HEK293 (cell line): ENCODE data around the gene EML4.
A peak's percentile ranks its signal among the peaks of the same experiment; 100 is the strongest.

Source experiments
- CTCF ChIP-seq: fragments of 450-650 bp; formaldehyde crosslinking; IDR thresholded peaks from 2 replicates; pipeline ENCODE4 v1.5.1; 2016; ENCODE audit warnings: missing biosample characterization, missing genetic modification characterization
- EGR2 ChIP-seq: fragments of 450-650 bp; formaldehyde crosslinking; IDR thresholded peaks from 2 replicates; pipeline ENCODE4 v1.5.1; 2016; ENCODE audit warnings: low read depth, missing biosample characterization, missing genetic modification characterization
- ELK4 ChIP-seq: IDR thresholded peaks from 2 replicates; pipeline ENCODE4 v1.6.1; 2011; ENCODE audit warnings: mild to moderate bottlenecking, low read depth, low read length, borderline replicate concordance
- GFI1B ChIP-seq: fragments of 450-650 bp; formaldehyde crosslinking; IDR thresholded peaks from 2 replicates; pipeline ENCODE4 v1.5.1; 2016; ENCODE audit warnings: missing biosample characterization, missing genetic modification characterization
- KLF7 ChIP-seq: fragments of 450-650 bp; formaldehyde crosslinking; IDR thresholded peaks from 2 replicates; pipeline ENCODE4 v1.5.1; 2016; ENCODE audit warnings: missing biosample characterization, missing genetic modification characterization, borderline replicate concordance
- KLF8 ChIP-seq: fragments of 450-650 bp; formaldehyde crosslinking; IDR thresholded peaks from 2 replicates; pipeline ENCODE4 v1.5.1; 2016; ENCODE audit warnings: missing biosample characterization, missing genetic modification characterization
- PRDM4 ChIP-seq: fragments of 450-650 bp; formaldehyde crosslinking; IDR thresholded peaks from 2 replicates; pipeline ENCODE4 v1.5.1; 2017; ENCODE audit warnings: missing biosample characterization, missing genetic modification characterization
- REST ChIP-seq: fragments of 450-650 bp; formaldehyde crosslinking; IDR thresholded peaks from 2 replicates; pipeline ENCODE4 v1.5.1; 2016; ENCODE audit warnings: missing biosample characterization, missing genetic modification characterization
- SP2 ChIP-seq: fragments of 450-650 bp; formaldehyde crosslinking; IDR thresholded peaks from 2 replicates; pipeline ENCODE4 v1.5.1; 2016; ENCODE audit warnings: missing biosample characterization, missing genetic modification characterization
- ZBTB26 ChIP-seq: fragments of 450-650 bp; formaldehyde crosslinking; optimal IDR thresholded peaks from 2 replicates; pipeline ENCODE3; 2016; ENCODE audit warnings: missing biosample characterization, mild to moderate bottlenecking, missing genetic modification characterization
- ZBTB48 ChIP-seq: fragments of 450-650 bp; formaldehyde crosslinking; IDR thresholded peaks from 2 replicates; pipeline ENCODE4 v1.5.1; 2016; ENCODE audit warnings: missing biosample characterization, missing genetic modification characterization
- ZBTB6 ChIP-seq: fragments of 450-650 bp; formaldehyde crosslinking; IDR thresholded peaks from 2 replicates; pipeline ENCODE4 v1.5.1; 2017; ENCODE audit warnings: missing biosample characterization, missing genetic modification characterization
- ZFP37 ChIP-seq: fragments of 450-650 bp; formaldehyde crosslinking; IDR thresholded peaks from 2 replicates; pipeline ENCODE4 v1.5.1; 2016; ENCODE audit warnings: missing biosample characterization, missing genetic modification characterization
- ZNF132 ChIP-seq: fragments of 450-650 bp; formaldehyde crosslinking; IDR thresholded peaks from 2 replicates; pipeline ENCODE4 v1.5.1; 2017; ENCODE audit warnings: missing biosample characterization, missing genetic modification characterization, borderline replicate concordance
- ZNF146 ChIP-seq: fragments of 450-650 bp; formaldehyde crosslinking; IDR thresholded peaks from 2 replicates; pipeline ENCODE4 v1.5.1; 2016; ENCODE audit warnings: missing biosample characterization, missing genetic modification characterization
- ZNF155 ChIP-seq: fragments of 450-650 bp; formaldehyde crosslinking; IDR thresholded peaks from 2 replicates; pipeline ENCODE4 v1.5.1; 2016; ENCODE audit warnings: missing biosample characterization, missing genetic modification characterization
- ZNF223 ChIP-seq: fragments of 450-650 bp; formaldehyde crosslinking; IDR thresholded peaks from 2 replicates; pipeline ENCODE4 v1.5.1; 2016; ENCODE audit warnings: missing biosample characterization, missing genetic modification characterization
- ZNF248 ChIP-seq: fragments of 450-650 bp; formaldehyde crosslinking; IDR thresholded peaks from 2 replicates; pipeline ENCODE4 v1.5.1; 2017; ENCODE audit warnings: missing biosample characterization, missing genetic modification characterization
- ZNF26 ChIP-seq: fragments of 450-650 bp; formaldehyde crosslinking; IDR thresholded peaks from 2 replicates; pipeline ENCODE4 v1.5.1; 2016; ENCODE audit warnings: missing biosample characterization, missing genetic modification characterization
- ZNF362 ChIP-seq: fragments of 450-650 bp; formaldehyde crosslinking; IDR thresholded peaks from 2 replicates; pipeline ENCODE4 v1.5.1; 2016; ENCODE audit warnings: missing biosample characterization, missing genetic modification characterization
- ZNF391 ChIP-seq: fragments of 450-650 bp; formaldehyde crosslinking; IDR thresholded peaks from 2 replicates; pipeline ENCODE4 v1.5.1; 2016; ENCODE audit warnings: low read depth, missing biosample characterization, missing genetic modification characterization, borderline replicate concordance
- ZNF529 ChIP-seq: fragments of 450-650 bp; formaldehyde crosslinking; IDR thresholded peaks from 2 replicates; pipeline ENCODE4 v1.5.1; 2017; ENCODE audit warnings: missing genetic modification characterization, missing biosample characterization; ENCODE audit not compliant: insufficient replicate concordance
- ZNF791 ChIP-seq: fragments of 450-650 bp; formaldehyde crosslinking; IDR thresholded peaks from 2 replicates; pipeline ENCODE4 v1.5.1; 2016; ENCODE audit warnings: missing biosample characterization, missing genetic modification characterization
- ZXDB ChIP-seq: fragments of 450-650 bp; formaldehyde crosslinking; IDR thresholded peaks from 2 replicates; pipeline ENCODE4 v1.5.1; 2016; ENCODE audit warnings: missing biosample characterization, missing genetic modification characterization

The EML4 gene

GRCh38 chr2:42141687-42142546, 27.2 kb upstream of the EML4 start (continued):
- TF ChIP-seq ZFP37 (tag by site-specific recombination) = no peak
- 0 out of 2 replicates have a peak, but pooled peaks have one; percentile 23 for TF ChIP-seq ZNF146
- TF ChIP-seq KLF7 (tag by site-specific recombination) = no peak
- no peak for TF ChIP-seq ZNF791 (tag by site-specific recombination)
- TF ChIP-seq ZNF223 = no peak
- TF ChIP-seq CTCF (tag by site-specific recombination) = no peak
- no peak for TF ChIP-seq ELK4
- no peak for TF ChIP-seq ZBTB26 (tag by site-specific recombination)
- no peak for TF ChIP-seq ZBTB48 (tag by site-specific recombination)
- peak; percentile 58; the same call in 1 of the 2 replicates for TF ChIP-seq PRDM4 (tag by site-specific recombination)
- no peak for TF ChIP-seq EGR2 (tag by site-specific recombination)
- no peak for TF ChIP-seq ZNF248 (tag by site-specific recombination)
- peak; percentile 49 for TF ChIP-seq SP2 (tag by site-specific recombination)
- no peak for TF ChIP-seq ZNF26 (tag by site-specific recombination)
- no peak for TF ChIP-seq ZNF529
- no peak for TF ChIP-seq ZNF391 (tag by site-specific recombination)
- peak; percentile 72; the same call in 1 of the 2 replicates for TF ChIP-seq KLF8 (tag by site-specific recombination)
- TF ChIP-seq GFI1B (tag by site-specific recombination) = no peak
- TF ChIP-seq ZNF362 = peak; percentile 81
- TF ChIP-seq ZNF132 (tag by site-specific recombination) = no peak
- TF ChIP-seq REST = no peak
- no peak for TF ChIP-seq ZNF155 (tag by site-specific recombination)
- peak; percentile 61; the same call in 1 of the 2 replicates for TF ChIP-seq ZBTB6 (tag by site-specific recombination)
- TF ChIP-seq ZXDB (tag by site-specific recombination) = peak; percentile 78; the same call in 1 of the 2 replicates
